Neural progenitor cell (in vitro differentiated cells): ENCODE data around the gene MAD1L1. TPM values are rescaled to one million over a fixed set of nuclear protein-coding genes. Genes with fewer than 3 reads are reported as not detected.

Experiments
- DNase-seq: peaks from one replicate; pipeline ENCODE4 v3.0.0-alpha.2; 2016; ENCODE audit warnings: low spot score
- H2AFZ ChIP-seq: fragments of 200-600 bp; sonication (generic); replicated peaks from 2 replicates; pipeline ENCODE4 v1.6.1; 2016; ENCODE audit warnings: antibody characterized with exemption
- H3F3A ChIP-seq: fragments of 200-600 bp; sonication (generic); 2 replicates; pipeline ENCODE4 v1.6.1; 2016; ENCODE audit warnings: antibody characterized with exemption, low read depth
- H3K27ac ChIP-seq: fragments of 200-600 bp; sonication (generic); 2 replicates; pipeline ENCODE4 v1.5.1; 2016; ENCODE audit warnings: mild to moderate bottlenecking
- H3K27me3 ChIP-seq: fragments of 200-600 bp; sonication (generic); 2 replicates; pipeline ENCODE4 v1.6.1; 2016; ENCODE audit warnings: mild to moderate bottlenecking, moderate library complexity
- H3K36me3 ChIP-seq: fragments of 200-600 bp; sonication (generic); 2 replicates; pipeline ENCODE4 v1.5.1; 2016
- H3K4me1 ChIP-seq: fragments of 200-600 bp; sonication (generic); 2 replicates; pipeline ENCODE4 v1.6.1; 2016; ENCODE audit warnings: mixed run types
- H3K4me2 ChIP-seq: fragments of 200-600 bp; sonication (generic); 2 replicates; pipeline ENCODE4 v1.6.1; 2016
- H3K4me3 ChIP-seq: fragments of 200-600 bp; sonication (generic); 2 replicates; pipeline ENCODE4 v1.5.1; 2016
- H3K79me2 ChIP-seq: fragments of 200-600 bp; sonication (generic); 2 replicates; pipeline ENCODE4 v1.6.1; 2016; ENCODE audit warnings: low read depth
- H3K9ac ChIP-seq: fragments of 200-600 bp; sonication (generic); 2 replicates; pipeline ENCODE4 v1.6.1; 2016
- H3K9me3 ChIP-seq: fragments of 200-600 bp; sonication (generic); 2 replicates; pipeline ENCODE4 v1.5.1; 2016; ENCODE audit warnings: low read depth
- H4K20me1 ChIP-seq: fragments of 200-600 bp; sonication (generic); 2 replicates; pipeline ENCODE4 v1.6.1; 2016; ENCODE audit warnings: low read depth
- H3K27ac Mint-ChIP-seq: 3 replicates; pipeline ENCODE4 v1.8.0; 2021; ENCODE audit warnings: mixed read lengths
- H3K27me3 Mint-ChIP-seq: 2 replicates; pipeline ENCODE4 v1.8.0; 2022; ENCODE audit warnings: low read depth, mild to moderate bottlenecking, inconsistent platforms, moderate library complexity, mixed read lengths; ENCODE audit not compliant: insufficient read depth
- H3K36me3 Mint-ChIP-seq: 3 replicates; pipeline ENCODE4 v1.8.0; 2021; ENCODE audit warnings: mixed read lengths
- H3K4me1 Mint-ChIP-seq: 3 replicates; pipeline ENCODE4 v1.8.0; 2021; ENCODE audit warnings: mixed read lengths
- H3K4me3 Mint-ChIP-seq: 3 replicates; pipeline ENCODE4 v1.8.0; 2021; ENCODE audit warnings: mild to moderate bottlenecking, moderate library complexity, mixed read lengths
- H3K9me3 Mint-ChIP-seq: 3 replicates; pipeline ENCODE4 v1.8.0; 2020; ENCODE audit warnings: mixed read lengths
- EZH2 ChIP-seq: fragments of 200-600 bp; sonication (generic); IDR thresholded peaks from 2 replicates; pipeline ENCODE4 v1.6.1; 2017; ENCODE audit warnings: antibody characterized with exemption, mild to moderate bottlenecking, moderate library complexity
- EZH2phosphoT487 ChIP-seq: fragments of 200-600 bp; sonication (generic); IDR thresholded peaks from 2 replicates; pipeline ENCODE4 v1.6.1; 2017; ENCODE audit warnings: antibody characterized with exemption
- total RNA-seq: library from RNA; depleted of rRNA; stranded (reverse); fragments of >200 nt; gene quantifications from 2 replicates; pipeline ENCODE4 v1.2.3, GENCODE V29; 2015; ENCODE audit warnings: low replicate concordance
- TF ChIP-seq, protein P1 (sequence below): fragments of 200-600 bp; sonication (generic); IDR thresholded peaks from 2 replicates; pipeline ENCODE4 v1.5.1; 2017; ENCODE audit warnings: antibody characterized with exemption, mild to moderate bottlenecking

The MAD1L1 gene
- total RNA-seq, 1 donor from 2014 or later: 23.7 TPM

DNA sequence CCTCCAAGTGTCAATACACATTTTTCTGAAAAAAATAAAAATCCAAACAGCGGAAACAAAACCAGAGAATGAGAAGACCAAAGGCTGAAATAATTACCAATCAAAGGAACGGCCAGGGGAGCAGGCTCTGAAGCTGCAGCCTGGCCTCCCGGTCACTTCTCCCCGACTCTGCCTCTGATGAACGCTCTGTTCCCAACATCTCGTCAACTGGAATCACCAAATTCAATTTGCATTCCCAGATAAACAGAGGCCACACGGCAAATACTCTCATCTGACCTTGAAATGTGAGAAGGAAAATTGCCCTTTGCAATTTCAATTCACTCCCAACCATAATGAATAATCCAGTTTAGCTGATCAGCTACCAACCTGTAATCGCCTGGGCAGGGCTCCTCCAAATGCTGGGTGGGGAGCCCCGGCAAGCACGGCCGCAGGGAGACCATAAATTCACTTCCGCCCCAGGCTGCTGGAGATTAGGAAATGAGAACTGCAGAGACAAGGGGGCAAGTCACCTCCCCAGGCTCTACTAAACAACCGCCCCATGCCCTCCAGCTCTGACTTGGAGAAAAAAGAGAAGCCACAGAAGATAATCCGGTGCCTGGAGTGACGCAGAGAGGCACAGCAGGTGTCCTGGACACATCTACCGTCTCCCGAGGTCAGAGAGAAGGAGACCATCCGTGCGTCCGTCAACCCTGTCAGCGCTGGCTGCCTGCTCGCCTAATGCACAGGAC, 153.2 kb downstream of the MAD1L1 start:
- Histone ChIP-seq H3F3A (peaks cover 12% of the 10 kb centered on the region), H3K27ac (no peak overlapping the region), H3K4me1 (peaks cover 27% of the 10 kb centered on the region), H2AFZ (no peak overlapping the region), H3K9me3 (no peaks in the 10 kb centered on the region), H3K36me3 (no peaks in the 10 kb centered on the region), H4K20me1 (peaks cover 27% of the 10 kb centered on the region), H3K27me3 (no peaks in the 10 kb centered on the region), H3K4me3 (no peak overlapping the region), H3K4me2 (peak overlapping the region; percentile 48), H3K9ac (no peak overlapping the region), H3K79me2 (peaks cover 4% of the 10 kb centered on the region)
- H3K27ac Mint-ChIP-seq: peak overlapping the region; percentile 4
- DNase-seq: peak; percentile 69
- no peak overlapping the region for H3K4me3 Mint-ChIP-seq
- H3K4me1 Mint-ChIP-seq: peaks cover 57% of the 10 kb centered on the region
- peaks cover 3% of the 10 kb centered on the region for H3K27me3 Mint-ChIP-seq
- H3K9me3 Mint-ChIP-seq: no peaks in the 10 kb centered on the region
- TF ChIP-seq EZH2phosphoT487 (no peak), EZH2 (no peak)
- TF ChIP-seq, protein P1, sequence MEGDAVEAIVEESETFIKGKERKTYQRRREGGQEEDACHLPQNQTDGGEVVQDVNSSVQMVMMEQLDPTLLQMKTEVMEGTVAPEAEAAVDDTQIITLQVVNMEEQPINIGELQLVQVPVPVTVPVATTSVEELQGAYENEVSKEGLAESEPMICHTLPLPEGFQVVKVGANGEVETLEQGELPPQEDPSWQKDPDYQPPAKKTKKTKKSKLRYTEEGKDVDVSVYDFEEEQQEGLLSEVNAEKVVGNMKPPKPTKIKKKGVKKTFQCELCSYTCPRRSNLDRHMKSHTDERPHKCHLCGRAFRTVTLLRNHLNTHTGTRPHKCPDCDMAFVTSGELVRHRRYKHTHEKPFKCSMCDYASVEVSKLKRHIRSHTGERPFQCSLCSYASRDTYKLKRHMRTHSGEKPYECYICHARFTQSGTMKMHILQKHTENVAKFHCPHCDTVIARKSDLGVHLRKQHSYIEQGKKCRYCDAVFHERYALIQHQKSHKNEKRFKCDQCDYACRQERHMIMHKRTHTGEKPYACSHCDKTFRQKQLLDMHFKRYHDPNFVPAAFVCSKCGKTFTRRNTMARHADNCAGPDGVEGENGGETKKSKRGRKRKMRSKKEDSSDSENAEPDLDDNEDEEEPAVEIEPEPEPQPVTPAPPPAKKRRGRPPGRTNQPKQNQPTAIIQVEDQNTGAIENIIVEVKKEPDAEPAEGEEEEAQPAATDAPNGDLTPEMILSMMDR: no peak
- H3K36me3 Mint-ChIP-seq: peaks cover 15% of the 10 kb centered on the region

DNA sequence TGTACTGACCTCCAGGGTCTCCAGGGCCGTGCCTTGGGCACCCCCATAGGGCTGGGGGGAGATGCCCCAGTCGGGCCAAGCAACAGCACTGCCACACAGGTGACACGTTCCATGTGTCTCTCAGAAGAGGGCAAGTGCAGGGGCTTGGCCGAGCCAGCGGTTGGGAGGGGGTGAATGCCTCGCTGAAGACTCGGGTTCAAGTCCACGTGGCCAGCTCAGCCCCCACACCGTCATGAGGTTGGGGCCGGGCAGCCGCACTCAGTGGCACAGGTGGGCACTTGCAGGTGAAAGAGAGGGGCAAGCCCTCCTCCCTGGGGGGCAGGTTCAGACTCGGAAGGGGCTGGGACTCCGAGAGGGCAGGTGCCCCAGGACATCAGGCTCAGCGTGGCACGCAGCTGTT, 153.8 kb downstream of the MAD1L1 start:
- H3K9me3 ChIP-seq: no peaks in the 10 kb centered on the region
- H3K4me3 Mint-ChIP-seq: no peak overlapping the region
- peaks cover 27% of the 10 kb centered on the region for H3K4me1 ChIP-seq
- H3K4me3 ChIP-seq: no peak overlapping the region
- no peak for TF ChIP-seq EZH2phosphoT487
- TF ChIP-seq, protein P1: no peak
- TF ChIP-seq EZH2: no peak
- H3K27me3 Mint-ChIP-seq: peaks cover 3% of the 10 kb centered on the region
- no peaks in the 10 kb centered on the region for H3K27me3 ChIP-seq
- H2AFZ ChIP-seq: no peak overlapping the region
- no peak overlapping the region for H3K27ac ChIP-seq
- H3K36me3 ChIP-seq: no peaks in the 10 kb centered on the region
- H3K27ac Mint-ChIP-seq: no peak overlapping the region
- H3K4me2 ChIP-seq: no peak overlapping the region
- H4K20me1 ChIP-seq: peaks cover 27% of the 10 kb centered on the region
- no peak overlapping the region for H3K9ac ChIP-seq
- peaks cover 4% of the 10 kb centered on the region for H3K79me2 ChIP-seq
- H3K36me3 Mint-ChIP-seq: peaks cover 12% of the 10 kb centered on the region
- H3F3A ChIP-seq: peaks cover 12% of the 10 kb centered on the region
- H3K4me1 Mint-ChIP-seq: peaks cover 59% of the 10 kb centered on the region
- no peak for DNase-seq
- H3K9me3 Mint-ChIP-seq: no peaks in the 10 kb centered on the region

DNA sequence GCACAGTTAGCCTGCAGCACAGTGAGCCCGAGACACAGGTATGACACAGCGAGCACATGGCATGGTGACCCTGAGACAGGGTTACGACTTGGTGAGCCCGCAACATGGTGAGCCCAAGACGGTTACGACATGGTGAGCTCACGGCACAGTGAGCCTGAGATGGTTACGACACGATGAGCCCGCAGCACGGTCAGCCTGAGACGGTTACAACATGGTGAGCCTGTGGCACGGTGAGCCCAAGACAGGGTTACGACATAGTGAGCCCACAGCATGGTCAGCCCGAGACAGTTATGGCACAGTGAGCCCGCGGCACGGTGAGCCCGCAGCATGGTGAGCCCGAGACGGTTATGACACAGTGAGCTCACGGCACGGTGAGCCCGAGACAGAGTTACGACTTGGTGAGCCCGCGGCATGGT, 156.1 kb downstream of the MAD1L1 start:
- Histone ChIP-seq H3K4me1 (peaks cover 24% of the 10 kb centered on the region), H3F3A (peaks cover 12% of the 10 kb centered on the region), H2AFZ (no peak overlapping the region), H3K27ac (no peak overlapping the region), H3K27me3 (no peaks in the 10 kb centered on the region), H4K20me1 (peaks cover 27% of the 10 kb centered on the region), H3K4me2 (no peak overlapping the region), H3K36me3 (no peaks in the 10 kb centered on the region), H3K9me3 (no peaks in the 10 kb centered on the region), H3K79me2 (peaks cover 4% of the 10 kb centered on the region), H3K9ac (no peak overlapping the region), H3K4me3 (no peak overlapping the region)
- DNase-seq: no peak
- H3K27ac Mint-ChIP-seq: peak overlapping the region; percentile 50
- H3K36me3 Mint-ChIP-seq: peaks cover 9% of the 10 kb centered on the region
- peaks cover 4% of the 10 kb centered on the region for H3K27me3 Mint-ChIP-seq
- H3K4me3 Mint-ChIP-seq: no peak overlapping the region
- H3K9me3 Mint-ChIP-seq: no peaks in the 10 kb centered on the region
- TF ChIP-seq, protein P1: no peak
- no peak for TF ChIP-seq EZH2
- TF ChIP-seq EZH2phosphoT487: no peak
- H3K4me1 Mint-ChIP-seq: peaks cover 58% of the 10 kb centered on the region
